Pancreas (tissue), 10 donors: ENCODE results near the gene TERT. TPM values are rescaled to one million over a fixed set of nuclear protein-coding genes. Genes with fewer than 3 reads are reported as not detected.

Experiments used
- ATAC-seq, 4 donors: fragments of 200-7000 bp; cut with Tn5 transposase; one replicate each; pipeline versions ENCODE4 v1.8.0 to v1.9.1; 2020; ENCODE audit warnings: mild to moderate bottlenecking in 4 of 4, moderate library complexity in 4 of 4
- DNase-seq, 6 donors: peaks; one replicate each; pipeline ENCODE4 v3.0.0-alpha.2; 2020
- FAIRE-seq: peaks from 2 replicates; lab custom pipeline; 2012; peaks lifted over from hg19 to GRCh38; lab: Jason Lieb, UNC
- H3K27ac ChIP-seq, 4 donors: fragments of 200-600 bp; sonication (generic); 1 replicate in 3 of 4; 2 replicates in 1 of 4; pipeline versions ENCODE4 v1.5.0 to v1.8.0; 2020
- H3K27me3 ChIP-seq, 4 donors: fragments of 200-600 bp; one replicate each; pipeline ENCODE4 v1.8.0; 2021
- H3K36me3 ChIP-seq, 3 donors: fragments of 200-600 bp; sonication (generic) in 1 of 3; one replicate each; pipeline versions ENCODE4 v1.5.0 to v1.8.0; 2020 to 2021
- H3K4me1 ChIP-seq, 3 donors: fragments of 200-600 bp; one replicate each; pipeline ENCODE4 v1.8.0; 2021
- H3K4me3 ChIP-seq, 4 donors: fragments of 200-600 bp; sonication (generic) in 2 of 4; one replicate each; pipeline versions ENCODE4 v1.5.0 to v1.8.0; 2020 to 2021
- H3K9me3 ChIP-seq, 4 donors: fragments of 200-600 bp; one replicate each; pipeline ENCODE4 v1.8.0; 2021
- WGBS, 2 donors: extraction: QIAGEN DNeasy Blood & Tissue Kit; methylation state at CpG; one replicate each; pipeline ENCODE4 v1.1.7; 2013; 5-methylcytosine and 5-hydroxymethylcytosine counted together
- intact Hi-C, 3 donors: fragments of 100-400 bp; cut with DNase I; formaldehyde crosslinking; loops; one replicate each; pipeline versions ENCODE4 v1.11.1 to v1.14.2; 2022
- polyA plus RNA-seq, 2 donors: library from polyadenylated mRNA; stranded (reverse); fragments of 200-250 nt; gene quantifications; one replicate each; pipeline ENCODE4 v1.2.3, GENCODE V29; 2013
- total RNA-seq, 6 donors: library from RNA; stranded (reverse); fragmentation: NEBNext Ultra II Directional in 4 of 6; extraction: Animal tissue kit (Norgen Biotek cat#: 25700) in 4 of 6; gene quantifications; one replicate each; pipeline versions ENCODE4 v1.2.1 to v1.2.4, GENCODE V29; 2021 to 2023
- TF ChIP-seq, protein P1 (sequence below), 4 donors: fragments of 200-600 bp; sonication (generic) in 3 of 4; IDR thresholded peaks; one replicate each; pipeline versions ENCODE4 v1.5.0 to v1.8.0; 2021; ENCODE audit warnings: antibody characterized with exemption in 4 of 4
- donor health status: healthy with polysubstance abuse.
- donor health status: DM: no; HTN: no; CAD: no; lungs with moderate emphysema.
- donor health status: DM: no; HTN: no; CAD: no.
- donor health status: control.
- donor health status: control.
- donor health status: Bipolar disorder and iron deficiency.
- donor health status: DM: yes; HTN: yes; CAD: no.
- donor health status: DM: no; HTN: no; CAD: no.
- donor health status: DM: no; HTN: no; CAD: no.
- donor health status: DM: yes; HTN: yes; CAD: no.

Gene TERT
- total and polyA plus RNA-seq, 8 donors = 0.06 to 0.28 (median 0.25) TPM; not detected in 5

DNA sequence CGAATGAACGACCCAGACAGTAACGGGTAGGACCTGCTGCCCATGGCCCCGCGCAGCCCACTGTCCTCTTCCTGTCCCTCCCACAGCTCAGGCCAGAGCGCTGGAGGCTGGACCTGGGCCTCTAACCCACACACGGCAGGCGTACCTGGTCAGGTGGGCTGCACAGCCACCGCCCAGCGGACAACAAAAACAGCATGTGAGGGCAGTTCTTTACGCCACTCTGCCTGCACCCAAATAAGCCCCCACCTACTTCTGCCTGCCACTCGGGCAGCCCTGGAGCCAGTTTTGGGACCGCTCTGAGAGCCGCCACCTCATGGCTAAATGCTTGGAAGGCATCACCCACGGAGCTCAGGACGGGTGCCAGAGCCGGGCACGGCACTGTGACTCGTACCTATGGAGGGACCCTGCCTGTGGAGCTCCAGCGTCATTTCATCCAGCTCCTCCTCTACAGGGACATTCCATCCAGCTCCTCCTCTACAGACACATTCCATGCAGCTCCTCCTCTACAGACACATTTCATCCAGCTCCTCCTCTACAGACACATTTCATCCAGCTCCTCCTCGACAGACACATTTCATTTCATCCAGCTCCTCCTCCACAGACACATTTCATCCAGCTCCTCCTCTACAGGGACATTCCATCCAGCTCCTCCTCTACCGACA is 31.1 kb upstream of the TERT start:
- no peak overlapping the region for H3K4me3 ChIP-seq
- TF ChIP-seq, protein P1, sequence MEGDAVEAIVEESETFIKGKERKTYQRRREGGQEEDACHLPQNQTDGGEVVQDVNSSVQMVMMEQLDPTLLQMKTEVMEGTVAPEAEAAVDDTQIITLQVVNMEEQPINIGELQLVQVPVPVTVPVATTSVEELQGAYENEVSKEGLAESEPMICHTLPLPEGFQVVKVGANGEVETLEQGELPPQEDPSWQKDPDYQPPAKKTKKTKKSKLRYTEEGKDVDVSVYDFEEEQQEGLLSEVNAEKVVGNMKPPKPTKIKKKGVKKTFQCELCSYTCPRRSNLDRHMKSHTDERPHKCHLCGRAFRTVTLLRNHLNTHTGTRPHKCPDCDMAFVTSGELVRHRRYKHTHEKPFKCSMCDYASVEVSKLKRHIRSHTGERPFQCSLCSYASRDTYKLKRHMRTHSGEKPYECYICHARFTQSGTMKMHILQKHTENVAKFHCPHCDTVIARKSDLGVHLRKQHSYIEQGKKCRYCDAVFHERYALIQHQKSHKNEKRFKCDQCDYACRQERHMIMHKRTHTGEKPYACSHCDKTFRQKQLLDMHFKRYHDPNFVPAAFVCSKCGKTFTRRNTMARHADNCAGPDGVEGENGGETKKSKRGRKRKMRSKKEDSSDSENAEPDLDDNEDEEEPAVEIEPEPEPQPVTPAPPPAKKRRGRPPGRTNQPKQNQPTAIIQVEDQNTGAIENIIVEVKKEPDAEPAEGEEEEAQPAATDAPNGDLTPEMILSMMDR (IDR thresholded peaks at IDR 0.05) = no peak
- no peaks in the 10 kb centered on the region for H3K27me3 ChIP-seq
- FAIRE-seq = no peak
- H3K27ac ChIP-seq = no peak overlapping the region
- ATAC-seq = no peak
- H3K36me3 ChIP-seq = peaks cover 0 to 45% (median 18%) of the 10 kb centered on the region in 3 donors
- 87 to 90% methylated on average over 22 of the region's 22 CpGs for WGBS, 2 donors
- no peaks in the 10 kb centered on the region for H3K4me1 ChIP-seq
- DNase-seq = peak in 2 of 6 donors; percentile 10 to 11
- no peaks in the 10 kb centered on the region for H3K9me3 ChIP-seq
- intact Hi-C loops = no loop called here

DNA sequence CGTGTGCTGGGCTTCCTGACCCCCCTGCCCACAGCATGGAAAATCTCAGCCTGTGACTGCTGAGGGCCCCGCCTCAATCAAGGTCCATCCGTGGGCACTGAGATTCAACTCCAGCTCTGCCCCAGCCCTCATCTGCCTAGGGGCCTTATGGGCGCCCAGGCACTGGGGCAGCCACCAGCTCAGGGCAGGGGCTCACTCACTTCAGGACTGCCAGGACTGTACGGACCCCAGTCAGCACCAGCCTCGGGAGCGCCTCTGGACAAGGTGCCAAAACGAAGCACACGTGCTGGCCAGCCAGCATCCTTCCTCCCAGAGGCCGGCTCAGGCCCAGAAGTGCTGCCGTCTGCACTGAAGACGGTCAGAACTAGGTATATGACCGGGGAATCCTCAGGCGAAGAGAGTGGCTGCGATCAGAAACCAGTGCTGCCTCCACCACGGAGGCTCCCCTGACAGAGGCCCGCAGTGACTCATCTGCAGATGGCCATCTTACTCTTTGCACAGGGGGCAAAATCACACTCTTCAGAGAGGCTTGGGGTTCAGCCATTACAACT is 30.4 kb upstream of the TERT start:
- no peak for FAIRE-seq
- 88 to 92% methylated on average over 17 of the region's 17 CpGs for WGBS, 2 donors

DNA sequence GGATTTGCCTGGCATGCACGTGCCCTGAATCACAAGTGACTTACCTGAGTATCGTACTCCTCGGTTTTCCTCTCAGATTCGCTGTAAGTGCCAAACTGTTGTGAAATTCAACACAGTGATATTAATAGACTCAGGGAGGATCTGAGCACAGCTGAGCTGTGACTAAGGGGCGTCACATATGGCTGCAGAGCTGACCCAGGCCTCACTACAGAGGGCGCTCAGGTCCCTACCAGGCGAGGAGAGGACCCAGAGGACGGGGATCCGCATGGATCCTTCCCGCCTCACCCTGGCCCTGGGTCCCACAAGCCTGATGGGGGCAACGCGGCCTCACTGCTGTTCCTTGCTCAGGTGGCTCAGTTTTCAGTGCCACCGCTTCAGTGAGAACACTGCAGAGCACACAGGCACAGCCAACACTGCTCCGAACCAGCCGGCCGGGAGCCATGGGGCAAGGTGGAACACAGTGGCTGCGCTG is 29.9 kb upstream of the TERT start:
- FAIRE-seq (no peak), ATAC-seq (peak in 2 of 4 donors; percentile 13 to 19)
- WGBS, 2 donors = 92 to 94% methylated on average over 17 of the region's 17 CpGs

More for the DNA sequence above, 30.4 kb upstream of the TERT start:
- intact Hi-C loops = no loop called here
- no peaks in the 10 kb centered on the region for H3K4me1 ChIP-seq
- H3K27ac ChIP-seq = no peak overlapping the region
- no peak overlapping the region for H3K4me3 ChIP-seq
- peak in 2 of 4 donors; percentile 17 to 22 for ATAC-seq
- H3K27me3 ChIP-seq = no peaks in the 10 kb centered on the region
- H3K36me3 ChIP-seq = peaks cover 0 to 45% (median 18%) of the 10 kb centered on the region in 3 donors
- TF ChIP-seq, protein P1 (IDR thresholded peaks at IDR 0.05) = no peak
- H3K9me3 ChIP-seq = no peaks in the 10 kb centered on the region
- peak in 1 of 6 donors; percentile 51 for DNase-seq

DNA sequence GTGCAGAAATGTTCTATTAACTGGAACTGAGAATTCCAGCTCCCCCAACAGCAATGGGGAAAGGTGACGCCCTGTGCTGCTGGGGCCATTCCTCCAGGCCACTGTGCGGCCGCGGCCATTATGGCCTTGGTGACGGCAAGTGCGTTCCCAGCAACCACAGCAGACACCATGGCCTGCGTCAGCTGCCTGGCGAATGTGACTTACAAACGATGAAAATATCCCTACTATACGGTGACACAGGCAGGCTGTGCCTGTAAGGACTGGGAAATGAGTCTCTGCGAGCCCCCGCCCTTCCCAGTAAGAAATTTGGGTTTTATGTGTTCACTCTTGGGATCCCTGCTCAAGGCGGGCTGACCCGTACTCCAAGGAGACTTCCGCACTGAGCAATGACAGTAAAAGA is 29.4 kb upstream of the TERT start:
- TF ChIP-seq, protein P1 (IDR thresholded peaks at IDR 0.05) = no peak
- DNase-seq (peak in 2 of 6 donors; percentile 2 to 7), FAIRE-seq (no peak), ATAC-seq (no peak)
- Histone ChIP-seq H3K4me1 (no peaks in the 10 kb centered on the region), H3K36me3 (peaks cover 0 to 50% (median 26%) of the 10 kb centered on the region in 3 donors), H3K27ac (no peak overlapping the region), H3K9me3 (no peaks in the 10 kb centered on the region), H3K4me3 (no peak overlapping the region), H3K27me3 (no peaks in the 10 kb centered on the region)
- WGBS, 2 donors = 95 to 96% methylated on average over 15 of the region's 15 CpGs
- intact Hi-C loops = no loop called here

More for the DNA sequence above, 29.9 kb upstream of the TERT start:
- Histone ChIP-seq H3K4me3 (no peak overlapping the region), H3K9me3 (no peaks in the 10 kb centered on the region), H3K27ac (no peak overlapping the region), H3K27me3 (no peaks in the 10 kb centered on the region), H3K4me1 (no peaks in the 10 kb centered on the region), H3K36me3 (peaks cover 0 to 46% (median 22%) of the 10 kb centered on the region in 3 donors)
- TF ChIP-seq, protein P1 (IDR thresholded peaks at IDR 0.05) = no peak
- intact Hi-C loops = no loop called here
- peak in 2 of 6 donors; percentile 8 to 48 for DNase-seq

DNA sequence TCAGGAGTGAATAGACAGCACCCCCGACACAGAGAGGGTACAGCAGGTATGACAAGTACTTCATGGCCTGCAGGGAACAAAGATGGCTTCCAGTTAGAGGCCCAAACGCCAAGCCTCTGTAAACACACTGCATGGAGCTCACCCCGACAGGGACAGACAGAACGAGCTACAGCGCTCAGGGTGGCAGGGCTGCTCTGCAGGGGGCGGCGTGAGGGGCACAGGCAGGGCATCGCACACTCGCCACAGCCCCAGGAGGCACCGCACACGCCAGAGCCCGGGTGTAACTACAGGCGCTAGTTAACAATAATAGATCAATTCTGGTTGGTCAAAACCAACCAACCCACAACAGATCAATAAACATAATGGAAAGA is 28.9 kb upstream of the TERT start:
- WGBS, 2 donors = 91 to 94% methylated on average over 13 of the region's 13 CpGs
- Histone ChIP-seq H3K9me3 (no peaks in the 10 kb centered on the region), H3K4me3 (no peak overlapping the region), H3K36me3 (peaks cover 0 to 56% (median 27%) of the 10 kb centered on the region in 3 donors), H3K27me3 (no peaks in the 10 kb centered on the region), H3K27ac (no peak overlapping the region), H3K4me1 (no peaks in the 10 kb centered on the region)
- intact Hi-C loops = no loop called here
- TF ChIP-seq, protein P1 (IDR thresholded peaks at IDR 0.05) = no peak
- ATAC-seq = no peak
- peak in 2 of 6 donors; percentile 3 to 4 for DNase-seq
- FAIRE-seq = no peak
